K562 (cell line): ENCODE measurements around the gene RPL27A. TPM values are rescaled to one million over a fixed set of nuclear protein-coding genes. Genes with fewer than 3 reads are reported as not detected.

Experiments used
- ATAC-seq: fragments of 200-7000 bp; cut with Tn5 transposase; 3 replicates; pipeline ENCODE4 v1.9.1; 2020; ENCODE audit warnings: moderate library complexity
- BruUV-seq: library from RNA; stranded (reverse); fragments of 400-500 nt; replicated peaks from 2 replicates; lab custom pipeline; 2021; lab: Mats Ljungman, UMichigan
- CTCF ChIA-PET: fragments of 300-600 bp; formaldehyde crosslinking; extraction: SDS; loops from one replicate; lab custom pipeline; 2021; ENCODE audit warnings: low intra/inter-chr PET ratio; lab: Yijun Ruan, JAX
- POLR2A ChIA-PET: fragments of 300-600, 350-650 bp; sonication (Branson Sonifier 250); formaldehyde crosslinking; extraction: SDS; loops from one replicate; lab custom pipeline; 2021; ENCODE audit warnings: antibody characterized with exemption, inconsistent platforms; lab: Yijun Ruan, JAX
- DNase-seq, 4 experiments: peaks; one replicate each; pipeline versions ENCODE4 v3.0.0 to v3.0.0-alpha.2; 2011 to 2018; ENCODE audit warnings: low spot score in 3 of 4, mixed read lengths in 3 of 4; ENCODE audit errors: extremely low read depth in 1 of 4
- FAIRE-seq: peaks from 2 replicates; lab custom pipeline; 2011; peaks lifted over from hg19 to GRCh38; lab: Jason Lieb, UNC
- H2AFZ ChIP-seq: 2 replicates; pipeline ENCODE4 v1.6.0; 2011; ENCODE audit warnings: low read depth, low read length, control low read depth, inconsistent platforms
- H3K27ac ChIP-seq: fragments of 200-600 bp; 3 replicates; pipeline ENCODE4 v1.8.0; 2011; ENCODE audit warnings: low read depth, mild to moderate bottlenecking, control low read depth, inconsistent platforms, low read length, moderate library complexity, mixed read lengths; ENCODE audit errors: extremely low read depth
- H3K27me3 ChIP-seq, 2 experiments: fragments of 300-600 bp in 1 of 2; 2 replicates in 1 of 2; 3 replicates in 1 of 2; pipeline versions ENCODE4 v1.6.0 to v1.8.0; 2011; ENCODE audit warnings: inconsistent platforms in 2 of 2, low read length in 2 of 2, mild to moderate bottlenecking in 1 of 2, mixed read lengths in 1 of 2, moderate library complexity in 1 of 2; ENCODE audit not compliant: control insufficient read depth in 2 of 2, insufficient read depth in 2 of 2
- H3K36me3 ChIP-seq: fragments of 300-600 bp; 3 replicates; pipeline ENCODE4 v1.8.0; 2011; ENCODE audit warnings: mild to moderate bottlenecking, low read length, inconsistent platforms; ENCODE audit not compliant: control insufficient read depth, insufficient read depth
- H3K4me1 ChIP-seq, 2 experiments: fragments of 200-600 bp in 1 of 2; replicated peaks in 1 of 2; 2 replicates in 1 of 2; 3 replicates in 1 of 2; pipeline versions ENCODE4 v1.5.1 to v1.8.0; 2011; ENCODE audit warnings: inconsistent platforms in 2 of 2, low read length in 2 of 2, mild to moderate bottlenecking in 1 of 2, mixed read lengths in 1 of 2, moderate library complexity in 1 of 2; ENCODE audit not compliant: control insufficient read depth in 2 of 2, insufficient read depth in 2 of 2
- H3K4me2 ChIP-seq: 2 replicates; pipeline ENCODE4 v1.6.1; 2011; ENCODE audit warnings: low read length, control low read depth, inconsistent platforms, mixed read lengths; ENCODE audit not compliant: insufficient read depth
- H3K4me3 ChIP-seq: fragments of 200-600 bp; sonication (generic), shearing (Covaris generic); 2 replicates; pipeline ENCODE4 v1.5.1; 2016; ENCODE audit warnings: control low read depth, inconsistent platforms
- H3K79me2 ChIP-seq: fragments of 200-600 bp; 3 replicates; pipeline ENCODE4 v1.8.0; 2011; ENCODE audit warnings: low read length, inconsistent platforms; ENCODE audit not compliant: control insufficient read depth, insufficient read depth
- H3K9ac ChIP-seq, 2 experiments: 2 replicates each; pipeline versions ENCODE4 v1.6.0 to v1.6.1; 2011; ENCODE audit warnings: low read depth in 2 of 2, low read length in 2 of 2, control low read depth in 1 of 2, inconsistent platforms in 1 of 2, mild to moderate bottlenecking in 1 of 2, mixed read lengths in 1 of 2; ENCODE audit not compliant: insufficient read depth in 1 of 2
- H3K9me1 ChIP-seq: one replicate; pipeline ENCODE4 v1.6.0; 2011; ENCODE audit warnings: inconsistent platforms, mild to moderate bottlenecking, low read length, moderate library complexity; ENCODE audit not compliant: control insufficient read depth, insufficient read depth
- H3K9me3 ChIP-seq: replicated peaks from 2 replicates; pipeline ENCODE4 v1.5.1; 2011; ENCODE audit warnings: low read depth, low read length, inconsistent platforms; ENCODE audit not compliant: control insufficient read depth, insufficient read depth
- H4K20me1 ChIP-seq: replicated peaks from 2 replicates; pipeline ENCODE4 v1.6.1; 2011; ENCODE audit warnings: low read length, inconsistent platforms, mixed read lengths; ENCODE audit not compliant: control insufficient read depth, insufficient read depth
- ATF7 ChIP-seq: fragments of 450-650 bp; IDR thresholded peaks from 2 replicates; pipeline ENCODE4 v1.7.1; 2014; ENCODE audit warnings: mild to moderate bottlenecking, moderate library complexity
- CTBP1 ChIP-seq: fragments of 450-650 bp; IDR thresholded peaks from 2 replicates; pipeline ENCODE4 v1.6.1; 2016; ENCODE audit warnings: borderline replicate concordance
- KLF13 ChIP-seq: fragments of 450-650 bp; IDR thresholded peaks from 2 replicates; pipeline ENCODE4 v1.6.1; 2016; ENCODE audit warnings: missing genetic modification characterization, low read depth, mild to moderate bottlenecking, missing compliant biosample characterization, moderate library complexity, borderline replicate concordance
- MCM5 ChIP-seq: fragments of 450-650 bp; IDR thresholded peaks from 2 replicates; pipeline ENCODE4 v1.6.1; 2016; ENCODE audit warnings: low read depth
- RBM34 ChIP-seq: fragments of 200-400 bp; formaldehyde crosslinking; IDR thresholded peaks from 2 replicates; pipeline ENCODE4 v1.6.1; 2018; ENCODE audit warnings: low read length, borderline replicate concordance; ENCODE audit not compliant: insufficient read depth
- TCF7L2 ChIP-seq: fragments of 150-350 bp; IDR thresholded peaks from 2 replicates; pipeline ENCODE4 v1.6.1; 2016; ENCODE audit warnings: low read depth, mild to moderate bottlenecking, low read length, moderate library complexity
- ZNF282 ChIP-seq: sonication (generic); formaldehyde crosslinking; IDR thresholded peaks from 2 replicates; pipeline ENCODE4 v1.8.1; 2023; ENCODE audit warnings: missing genetic modification reagents
- ZNF347 ChIP-seq: fragments of 450-650 bp; formaldehyde crosslinking; IDR thresholded peaks from 2 replicates; pipeline ENCODE4 v1.4.0; 2020; ENCODE audit warnings: low read depth, mild to moderate bottlenecking, moderate library complexity
- ZNF445 ChIP-seq: fragments of 250-450 bp; sonication (Bioruptor Pico); IDR thresholded peaks from 2 replicates; pipeline ENCODE4 v1.4.0; 2020; ENCODE audit warnings: low read depth, mild to moderate bottlenecking, moderate library complexity
- ZNF507 ChIP-seq: conservative IDR thresholded peaks from 2 replicates; pipeline ENCODE4 v1.6.1; 2017; ENCODE audit warnings: missing genetic modification characterization, missing compliant biosample characterization
- ZNF561 ChIP-seq: fragments of 450-650 bp; formaldehyde crosslinking; conservative IDR thresholded peaks from 2 replicates; pipeline ENCODE4 v1.4.0; 2020; ENCODE audit warnings: mild to moderate bottlenecking, moderate library complexity
- ZNF830 ChIP-seq: fragments of 250-450 bp; sonication (Bioruptor Pico); IDR thresholded peaks from 2 replicates; pipeline ENCODE4 v1.5.0; 2021; ENCODE audit warnings: mild to moderate bottlenecking
- WGBS: fragments of 100-300 bp; shearing (Covaris generic); methylation state at CpG from one replicate; pipeline ENCODE4 v1.1.6; 2016; ENCODE audit warnings: low coverage, mixed read lengths; ENCODE audit not compliant: insufficient coverage; ENCODE audit errors: missing lambda C conversion rate; 5-methylcytosine and 5-hydroxymethylcytosine counted together
- in situ Hi-C: fragments of 300-500 bp; cut with MboI; formaldehyde crosslinking; loops from 4 replicates; pipeline ENCODE4 v1.15.0; 2018; ENCODE audit warnings: inconsistent platforms, mixed read lengths
- intact Hi-C: fragments of 100-400 bp; cut with micrococcal nuclease; formaldehyde crosslinking; loops from 2 replicates; pipeline ENCODE4 v1.14.2; 2022
- polyA plus RNA-seq, 8 experiments: library from polyadenylated mRNA; depleted of rRNA in 4 of 8; stranded (reverse) in 5 of 8; unstranded in 3 of 8; fragments of >200 nt; fragmentation: Nextera tagmentation in 2 of 8; fragmentation: Illumina TruSeq in 1 of 8; extraction: Ambion mirVana in 2 of 8; extraction: Trizol in 1 of 8; gene quantifications; 2 replicates each; pipeline versions ENCODE4 v1.2.1 to v1.2.3, GENCODE V29; 2011 to 2014; ENCODE audit warnings: inconsistent platforms in 1 of 8, missing spikeins in 1 of 8
- total RNA-seq, 7 experiments: library from RNA; depleted of rRNA in 6 of 7; stranded (reverse); fragments of >200 nt in 6 of 7; fragmentation: Illumina TruSeq in 2 of 7; extraction: Trizol in 2 of 7; gene quantifications; 2 replicates each; pipeline versions ENCODE4 v1.2.1 to v1.2.3, GENCODE V29; 2011 to 2021; ENCODE audit warnings: low replicate concordance in 1 of 7
- TF ChIP-seq, protein P1 (sequence below): sonication (generic); formaldehyde crosslinking; IDR thresholded peaks from 2 replicates; pipeline ENCODE4 v1.8.0; 2023; ENCODE audit warnings: mild to moderate bottlenecking, missing genetic modification reagents

The RPL27A gene
- total and polyA plus RNA-seq, 9 of the 15 experiments (the other 6 are each of a cell fraction or from before 2014, with no cell fraction given) = 790 to 4,241 (median 2,267) TPM

DNA sequence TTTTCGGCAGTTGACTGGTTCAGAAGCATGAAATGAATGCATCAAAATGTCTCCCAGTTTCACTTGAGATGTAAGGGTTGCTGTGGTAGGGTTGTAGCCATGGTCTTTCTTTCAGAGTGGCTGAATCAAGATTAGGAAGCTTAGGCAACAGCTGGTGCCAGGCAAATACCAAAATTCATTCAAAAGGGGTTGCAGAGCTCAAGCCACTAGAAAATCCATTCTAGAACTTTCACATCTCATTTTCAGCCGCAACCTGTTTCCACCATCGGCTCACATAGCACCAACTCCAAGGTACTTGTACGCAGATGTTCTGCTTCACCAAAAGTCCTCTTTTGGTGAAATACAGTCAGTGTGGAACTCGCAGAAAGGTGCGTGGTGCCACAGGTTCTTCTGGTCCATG, 48.1 kb upstream of the RPL27A start:
- no peaks in the 10 kb centered on the region for H3K27me3 ChIP-seq
- no peak overlapping the region for H3K27ac ChIP-seq
- in situ Hi-C loops (no loop called here), intact Hi-C loops (no loop called here)
- H3K9ac ChIP-seq = no peak overlapping the region
- no peak overlapping the region for H3K4me3 ChIP-seq
- no peaks in the 10 kb centered on the region for H3K9me1 ChIP-seq
- WGBS = 80% methylated on average over 6 of the region's 6 CpGs
- no peaks in the 10 kb centered on the region for H3K79me2 ChIP-seq
- POLR2A ChIA-PET = no interaction called here
- CTCF ChIA-PET = no interaction called here
- H2AFZ ChIP-seq = no peak overlapping the region
- H3K4me2 ChIP-seq = no peak overlapping the region
- DNase-seq = no peak
- no peak for FAIRE-seq
- peaks cover 0 to 2% of the 10 kb centered on the region in 2 experiments; a peak in 2 of 5 replicates for H3K4me1 ChIP-seq
- H3K36me3 ChIP-seq = peaks cover 11% of the 10 kb centered on the region
- BruUV-seq = no TSS peak
- H4K20me1 ChIP-seq = 0 out of 2 replicates have a peak, but pooled peaks cover 4% of the 10 kb centered on the region
- no peaks in the 10 kb centered on the region for H3K9me3 ChIP-seq
- no peak for ATAC-seq
- TF ChIP-seq CTBP1 = no peak
- no peak for TF ChIP-seq ATF7
- TF ChIP-seq TCF7L2 = no peak
- TF ChIP-seq ZNF507 = no peak
- no peak for TF ChIP-seq ZNF282 (CRISPR knock-in tag)
- no peak for TF ChIP-seq ZNF830 (CRISPR knock-in tag)
- no peak for TF ChIP-seq ZNF561 (CRISPR knock-in tag)
- TF ChIP-seq, protein P1, sequence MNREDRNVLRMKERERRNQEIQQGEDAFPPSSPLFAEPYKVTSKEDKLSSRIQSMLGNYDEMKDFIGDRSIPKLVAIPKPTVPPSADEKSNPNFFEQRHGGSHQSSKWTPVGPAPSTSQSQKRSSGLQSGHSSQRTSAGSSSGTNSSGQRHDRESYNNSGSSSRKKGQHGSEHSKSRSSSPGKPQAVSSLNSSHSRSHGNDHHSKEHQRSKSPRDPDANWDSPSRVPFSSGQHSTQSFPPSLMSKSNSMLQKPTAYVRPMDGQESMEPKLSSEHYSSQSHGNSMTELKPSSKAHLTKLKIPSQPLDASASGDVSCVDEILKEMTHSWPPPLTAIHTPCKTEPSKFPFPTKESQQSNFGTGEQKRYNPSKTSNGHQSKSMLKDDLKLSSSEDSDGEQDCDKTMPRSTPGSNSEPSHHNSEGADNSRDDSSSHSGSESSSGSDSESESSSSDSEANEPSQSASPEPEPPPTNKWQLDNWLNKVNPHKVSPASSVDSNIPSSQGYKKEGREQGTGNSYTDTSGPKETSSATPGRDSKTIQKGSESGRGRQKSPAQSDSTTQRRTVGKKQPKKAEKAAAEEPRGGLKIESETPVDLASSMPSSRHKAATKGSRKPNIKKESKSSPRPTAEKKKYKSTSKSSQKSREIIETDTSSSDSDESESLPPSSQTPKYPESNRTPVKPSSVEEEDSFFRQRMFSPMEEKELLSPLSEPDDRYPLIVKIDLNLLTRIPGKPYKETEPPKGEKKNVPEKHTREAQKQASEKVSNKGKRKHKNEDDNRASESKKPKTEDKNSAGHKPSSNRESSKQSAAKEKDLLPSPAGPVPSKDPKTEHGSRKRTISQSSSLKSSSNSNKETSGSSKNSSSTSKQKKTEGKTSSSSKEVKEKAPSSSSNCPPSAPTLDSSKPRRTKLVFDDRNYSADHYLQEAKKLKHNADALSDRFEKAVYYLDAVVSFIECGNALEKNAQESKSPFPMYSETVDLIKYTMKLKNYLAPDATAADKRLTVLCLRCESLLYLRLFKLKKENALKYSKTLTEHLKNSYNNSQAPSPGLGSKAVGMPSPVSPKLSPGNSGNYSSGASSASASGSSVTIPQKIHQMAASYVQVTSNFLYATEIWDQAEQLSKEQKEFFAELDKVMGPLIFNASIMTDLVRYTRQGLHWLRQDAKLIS (CRISPR knock-in tag) = no peak
- no peak for TF ChIP-seq ZNF445 (CRISPR knock-in tag)
- TF ChIP-seq ZNF347 (CRISPR knock-in tag) = no peak
- TF ChIP-seq RBM34 = no peak
- TF ChIP-seq KLF13 (tag) = no peak
- no peak for TF ChIP-seq MCM5
